LNCaP clone FGC (cell line): Measurements from ENCODE around the gene ASXL1.

Experiments
- DNase-seq: peaks from one replicate; pipeline ENCODE4 v3.0.0-alpha.2; 2011; ENCODE audit warnings: low read depth
- H3K4me3 ChIP-seq: 2 replicates; pipeline ENCODE4 v1.5.1; 2011; ENCODE audit warnings: mild to moderate bottlenecking, low read depth, low read length, control low read depth
- TF ChIP-seq, protein P1 (sequence below): IDR thresholded peaks from 2 replicates; pipeline ENCODE4 v1.5.1; 2012; ENCODE audit warnings: mild to moderate bottlenecking; ENCODE audit not compliant: control insufficient read depth, insufficient read depth; ENCODE audit errors: extremely low read depth

The ASXL1 gene

DNA sequence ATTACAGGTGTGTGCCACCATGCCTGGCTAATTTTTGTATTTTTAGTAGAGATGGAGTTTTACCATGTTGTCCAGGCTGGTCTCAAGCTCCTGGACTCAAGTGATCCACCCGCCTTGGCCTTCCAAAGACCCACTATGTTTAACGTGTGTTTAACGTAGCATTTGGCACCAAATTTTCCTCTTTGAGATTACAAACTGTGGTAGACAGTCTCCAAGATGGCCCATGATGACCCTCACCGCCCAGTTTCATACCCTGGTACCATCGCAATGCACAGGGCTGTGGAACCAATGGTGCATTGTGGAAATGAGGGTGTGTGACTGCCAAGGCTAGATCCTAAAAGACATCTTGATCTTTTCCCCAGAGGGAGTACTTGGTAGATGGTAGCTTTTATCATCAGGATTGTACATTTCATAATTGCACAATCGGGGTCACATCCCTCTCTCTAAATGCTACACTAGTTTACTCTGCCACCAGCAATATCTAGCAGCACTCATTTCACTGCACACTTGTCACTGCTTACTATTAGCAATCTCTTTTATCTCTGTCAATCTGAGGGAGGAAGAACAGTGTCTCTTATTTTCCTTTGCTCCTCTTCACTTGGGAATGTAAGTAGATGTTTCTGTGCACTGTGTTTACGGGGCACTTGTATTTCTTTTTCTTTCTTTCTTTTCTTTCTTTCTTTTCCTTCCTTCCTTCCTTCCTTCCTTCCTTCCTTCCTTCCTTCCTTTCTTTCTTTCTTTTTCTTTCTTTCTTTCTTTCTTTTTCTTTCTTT is 130.1 kb downstream of the ASXL1 start:
- DNase-seq, result no peak
- TF ChIP-seq, protein P1, sequence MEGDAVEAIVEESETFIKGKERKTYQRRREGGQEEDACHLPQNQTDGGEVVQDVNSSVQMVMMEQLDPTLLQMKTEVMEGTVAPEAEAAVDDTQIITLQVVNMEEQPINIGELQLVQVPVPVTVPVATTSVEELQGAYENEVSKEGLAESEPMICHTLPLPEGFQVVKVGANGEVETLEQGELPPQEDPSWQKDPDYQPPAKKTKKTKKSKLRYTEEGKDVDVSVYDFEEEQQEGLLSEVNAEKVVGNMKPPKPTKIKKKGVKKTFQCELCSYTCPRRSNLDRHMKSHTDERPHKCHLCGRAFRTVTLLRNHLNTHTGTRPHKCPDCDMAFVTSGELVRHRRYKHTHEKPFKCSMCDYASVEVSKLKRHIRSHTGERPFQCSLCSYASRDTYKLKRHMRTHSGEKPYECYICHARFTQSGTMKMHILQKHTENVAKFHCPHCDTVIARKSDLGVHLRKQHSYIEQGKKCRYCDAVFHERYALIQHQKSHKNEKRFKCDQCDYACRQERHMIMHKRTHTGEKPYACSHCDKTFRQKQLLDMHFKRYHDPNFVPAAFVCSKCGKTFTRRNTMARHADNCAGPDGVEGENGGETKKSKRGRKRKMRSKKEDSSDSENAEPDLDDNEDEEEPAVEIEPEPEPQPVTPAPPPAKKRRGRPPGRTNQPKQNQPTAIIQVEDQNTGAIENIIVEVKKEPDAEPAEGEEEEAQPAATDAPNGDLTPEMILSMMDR, result no peak

More for the DNA sequence above, 130.1 kb downstream of the ASXL1 start:
- no peak overlapping the region for H3K4me3 ChIP-seq
